SK-N-SH (cell line): ENCODE results near the gene LRRC38.

Experiments
- CTCF ChIP-seq: fragments of 200-600 bp; sonication (generic); IDR thresholded peaks from 2 replicates; pipeline ENCODE4 v1.6.1; 2017; ENCODE audit warnings: antibody characterized with exemption, mild to moderate bottlenecking, moderate library complexity
- ELF1 ChIP-seq: IDR thresholded peaks from 2 replicates; pipeline ENCODE4 v1.4.0; 2012
- EP300 ChIP-seq, 2 experiments: IDR thresholded peaks; 2 replicates each; pipeline versions ENCODE4 v1.4.0 to v1.6.1; 2012; ENCODE audit warnings: borderline replicate concordance in 1 of 2, low read depth in 1 of 2, low read length in 1 of 2
- FOSL2 ChIP-seq: IDR thresholded peaks from 2 replicates; pipeline ENCODE4 v1.4.0; 2012; ENCODE audit warnings: low read depth, mild to moderate bottlenecking, moderate library complexity, borderline replicate concordance
- FOXM1 ChIP-seq: IDR thresholded peaks from 2 replicates; pipeline ENCODE4 v1.4.0; 2012; ENCODE audit warnings: low read depth, mild to moderate bottlenecking
- MXI1 ChIP-seq: IDR thresholded peaks from 2 replicates; pipeline ENCODE4 v1.6.1; 2012; ENCODE audit warnings: mild to moderate bottlenecking, low read depth, low read length, improper control_type of control experiment
- NRF1 ChIP-seq: IDR thresholded peaks from 2 replicates; pipeline ENCODE4 v1.6.1; 2012; ENCODE audit warnings: low read depth, mild to moderate bottlenecking, low read length
- POLR2AphosphoS5 ChIP-seq: IDR thresholded peaks from 2 replicates; pipeline ENCODE4 v1.6.1; 2012; ENCODE audit warnings: low read depth, low read length
- RAD21 ChIP-seq: IDR thresholded peaks from 2 replicates; pipeline ENCODE4 v1.6.1; 2012; ENCODE audit warnings: mild to moderate bottlenecking, low read length
- SIN3A ChIP-seq: IDR thresholded peaks from 2 replicates; pipeline ENCODE4 v1.6.1; 2012; ENCODE audit warnings: low read depth, mild to moderate bottlenecking, low read length, moderate library complexity, borderline replicate concordance
- TAF1 ChIP-seq: IDR thresholded peaks from 2 replicates; pipeline ENCODE4 v1.6.1; 2012; ENCODE audit warnings: low read depth, mild to moderate bottlenecking, low read length, moderate library complexity, borderline replicate concordance
- USF2 ChIP-seq: fragments of 150-350 bp; IDR thresholded peaks from 2 replicates; pipeline ENCODE4 v1.6.1; 2017; ENCODE audit warnings: antibody characterized with exemption, low read length, low read depth, borderline replicate concordance
- YY1 ChIP-seq: IDR thresholded peaks from 2 replicates; pipeline ENCODE4 v1.4.0; 2012; ENCODE audit warnings: low read depth, mild to moderate bottlenecking
- TF ChIP-seq, protein P1 (sequence below): IDR thresholded peaks from 2 replicates; pipeline ENCODE4 v1.4.0; 2012; ENCODE audit warnings: low read depth, borderline replicate concordance

GRCh38 chr1:13549021-13549420 lies 35.2 kb upstream of the LRRC38 start:
- TF ChIP-seq RAD21 (no peak), EP300 (IDR thresholded peaks at IDR 0.05; ENCODE audit: borderline replicate concordance in 1 of 2, low read depth in 1 of 2, low read length in 1 of 2) (no peak), YY1 (no peak), CTCF (no peak), POLR2AphosphoS5 (no peak), SIN3A (no peak), USF2 (no peak), ELF1 (no peak), MXI1 (no peak), FOXM1 (no peak), TAF1 (no peak), FOSL2 (no peak), NRF1 (no peak)
- TF ChIP-seq, protein P1, sequence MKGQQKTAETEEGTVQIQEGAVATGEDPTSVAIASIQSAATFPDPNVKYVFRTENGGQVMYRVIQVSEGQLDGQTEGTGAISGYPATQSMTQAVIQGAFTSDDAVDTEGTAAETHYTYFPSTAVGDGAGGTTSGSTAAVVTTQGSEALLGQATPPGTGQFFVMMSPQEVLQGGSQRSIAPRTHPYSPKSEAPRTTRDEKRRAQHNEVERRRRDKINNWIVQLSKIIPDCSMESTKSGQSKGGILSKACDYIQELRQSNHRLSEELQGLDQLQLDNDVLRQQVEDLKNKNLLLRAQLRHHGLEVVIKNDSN: no peak
